Stimulated activated naive CD8-positive, alpha-beta T cell treated with anti-CD3 and anti-CD28 coated beads, Interleukin-15, Interleukin-2, amounts not matched to agents 100 ng/mL and 50 ng/mL, for 24 hours (primary cell): Measurements from ENCODE around the gene LHX5.

Experiments used
- H3K27ac Mint-ChIP-seq: one replicate; pipeline ENCODE4 v1.8.0; 2021; ENCODE audit warnings: mild to moderate bottlenecking, mixed read lengths
- H3K27me3 Mint-ChIP-seq: one replicate; pipeline ENCODE4 v1.8.0; 2021; ENCODE audit warnings: mixed read lengths
- H3K36me3 Mint-ChIP-seq: one replicate; pipeline ENCODE4 v1.8.0; 2021; ENCODE audit warnings: low read depth, mixed read lengths
- H3K4me1 Mint-ChIP-seq: one replicate; pipeline ENCODE4 v1.8.0; 2021; ENCODE audit warnings: low read depth, mixed read lengths
- H3K4me3 Mint-ChIP-seq: one replicate; pipeline ENCODE4 v1.8.0; 2021; ENCODE audit warnings: mild to moderate bottlenecking, mixed read lengths
- H3K9me3 Mint-ChIP-seq: one replicate; pipeline ENCODE4 v1.8.0; 2021; ENCODE audit warnings: mixed read lengths

Gene LHX5

GRCh38 chr12:113443030-113443539 is 28.6 kb downstream of the LHX5 start:
- H3K4me3 Mint-ChIP-seq, result no peak overlapping the region
- H3K36me3 Mint-ChIP-seq, result no peaks in the 10 kb centered on the region
- H3K9me3 Mint-ChIP-seq, result no peaks in the 10 kb centered on the region
- H3K27me3 Mint-ChIP-seq, result peaks cover 24% of the 10 kb centered on the region
- no peak overlapping the region for H3K27ac Mint-ChIP-seq
- H3K4me1 Mint-ChIP-seq, result no peaks in the 10 kb centered on the region

- Mint-ChIP-seq H3K27me3 (peaks cover 15% of the 10 kb centered on the region), H3K9me3 (no peaks in the 10 kb centered on the region), H3K27ac (no peak overlapping the region), H3K4me1 (no peaks in the 10 kb centered on the region), H3K36me3 (no peaks in the 10 kb centered on the region), H3K4me3 (no peak overlapping the region)
Observed at GRCh38 chr12:113440947-113441782, 30.5 kb downstream of the LHX5 start.

GRCh38 chr12:113440336-113440735 is 31.3 kb downstream of the LHX5 start:
- no peaks in the 10 kb centered on the region for H3K9me3 Mint-ChIP-seq
- H3K4me1 Mint-ChIP-seq, result no peaks in the 10 kb centered on the region
- peaks cover 12% of the 10 kb centered on the region for H3K27me3 Mint-ChIP-seq
- H3K27ac Mint-ChIP-seq, result no peak overlapping the region
- no peaks in the 10 kb centered on the region for H3K36me3 Mint-ChIP-seq
- no peak overlapping the region for H3K4me3 Mint-ChIP-seq

GRCh38 chr12:113439606-113440030 is 32.1 kb downstream of the LHX5 start:
- H3K27ac Mint-ChIP-seq, result no peak overlapping the region
- H3K36me3 Mint-ChIP-seq, result no peaks in the 10 kb centered on the region
- H3K9me3 Mint-ChIP-seq, result no peaks in the 10 kb centered on the region
- H3K4me3 Mint-ChIP-seq, result no peak overlapping the region
- H3K4me1 Mint-ChIP-seq, result no peaks in the 10 kb centered on the region
- peaks cover 12% of the 10 kb centered on the region for H3K27me3 Mint-ChIP-seq

- H3K27me3 Mint-ChIP-seq, result peaks cover 12% of the 10 kb centered on the region
- no peak overlapping the region for H3K27ac Mint-ChIP-seq
- no peaks in the 10 kb centered on the region for H3K4me1 Mint-ChIP-seq
- H3K9me3 Mint-ChIP-seq, result no peaks in the 10 kb centered on the region
- H3K4me3 Mint-ChIP-seq, result no peak overlapping the region
- no peaks in the 10 kb centered on the region for H3K36me3 Mint-ChIP-seq
Observed at GRCh38 chr12:113439301-113439597, 32.4 kb downstream of the LHX5 start.

GRCh38 chr12:113438523-113439300 is 33.0 kb downstream of the LHX5 start:
- Mint-ChIP-seq H3K4me1 (no peaks in the 10 kb centered on the region), H3K4me3 (no peak overlapping the region)

GRCh38 chr12:113437729-113438100 is 34.0 kb downstream of the LHX5 start:
- Mint-ChIP-seq H3K36me3 (no peaks in the 10 kb centered on the region), H3K4me1 (no peaks in the 10 kb centered on the region), H3K9me3 (no peaks in the 10 kb centered on the region), H3K27ac (no peak overlapping the region), H3K4me3 (no peak overlapping the region), H3K27me3 (peaks cover 8% of the 10 kb centered on the region)

More at GRCh38 chr12:113438523-113439300, 33.0 kb downstream of the LHX5 start:
- Mint-ChIP-seq H3K27me3 (peaks cover 12% of the 10 kb centered on the region), H3K36me3 (no peaks in the 10 kb centered on the region), H3K9me3 (no peaks in the 10 kb centered on the region), H3K27ac (no peak overlapping the region)

- H3K27ac Mint-ChIP-seq, result no peak overlapping the region
- peaks cover 6% of the 10 kb centered on the region for H3K27me3 Mint-ChIP-seq
- H3K36me3 Mint-ChIP-seq, result no peaks in the 10 kb centered on the region
Observed at GRCh38 chr12:113436993-113437728, 34.5 kb downstream of the LHX5 start.

GRCh38 chr12:113436586-113436985 is 35.1 kb downstream of the LHX5 start:
- peaks cover 6% of the 10 kb centered on the region for H3K27me3 Mint-ChIP-seq
- no peak overlapping the region for H3K4me3 Mint-ChIP-seq
- no peaks in the 10 kb centered on the region for H3K9me3 Mint-ChIP-seq
- no peaks in the 10 kb centered on the region for H3K4me1 Mint-ChIP-seq
- no peaks in the 10 kb centered on the region for H3K36me3 Mint-ChIP-seq
- H3K27ac Mint-ChIP-seq, result no peak overlapping the region

More at GRCh38 chr12:113436993-113437728, 34.5 kb downstream of the LHX5 start:
- H3K4me3 Mint-ChIP-seq, result no peak overlapping the region
- no peaks in the 10 kb centered on the region for H3K9me3 Mint-ChIP-seq
- H3K4me1 Mint-ChIP-seq, result no peaks in the 10 kb centered on the region

- peaks cover 14% of the 10 kb centered on the region for H3K27me3 Mint-ChIP-seq
- H3K4me1 Mint-ChIP-seq, result no peaks in the 10 kb centered on the region
- H3K9me3 Mint-ChIP-seq, result no peaks in the 10 kb centered on the region
- no peak overlapping the region for H3K4me3 Mint-ChIP-seq
- H3K36me3 Mint-ChIP-seq, result no peaks in the 10 kb centered on the region
- H3K27ac Mint-ChIP-seq, result no peak overlapping the region
Observed at GRCh38 chr12:113435367-113435766, 36.3 kb downstream of the LHX5 start.

- Mint-ChIP-seq H3K27me3 (peaks cover 19% of the 10 kb centered on the region), H3K27ac (no peak overlapping the region), H3K4me1 (no peaks in the 10 kb centered on the region), H3K4me3 (no peak overlapping the region), H3K9me3 (no peaks in the 10 kb centered on the region), H3K36me3 (no peaks in the 10 kb centered on the region)
Observed at GRCh38 chr12:113432986-113433385, 38.7 kb downstream of the LHX5 start.

- Mint-ChIP-seq H3K27me3 (peaks cover 27% of the 10 kb centered on the region), H3K36me3 (no peaks in the 10 kb centered on the region), H3K9me3 (no peaks in the 10 kb centered on the region), H3K27ac (no peak overlapping the region), H3K4me1 (no peaks in the 10 kb centered on the region), H3K4me3 (no peak overlapping the region)
Observed at GRCh38 chr12:113428482-113428881, 43.2 kb downstream of the LHX5 start.

GRCh38 chr12:113427882-113428281 is 43.8 kb downstream of the LHX5 start:
- Mint-ChIP-seq H3K4me3 (no peak overlapping the region), H3K27ac (no peak overlapping the region), H3K36me3 (no peaks in the 10 kb centered on the region), H3K27me3 (peaks cover 27% of the 10 kb centered on the region), H3K4me1 (no peaks in the 10 kb centered on the region), H3K9me3 (no peaks in the 10 kb centered on the region)

- no peaks in the 10 kb centered on the region for H3K36me3 Mint-ChIP-seq
- H3K4me3 Mint-ChIP-seq, result no peak overlapping the region
- no peaks in the 10 kb centered on the region for H3K9me3 Mint-ChIP-seq
- peaks cover 8% of the 10 kb centered on the region for H3K4me1 Mint-ChIP-seq
- peaks cover 23% of the 10 kb centered on the region for H3K27me3 Mint-ChIP-seq
- no peak overlapping the region for H3K27ac Mint-ChIP-seq
Observed at GRCh38 chr12:113425960-113426453, 45.7 kb downstream of the LHX5 start.
